HCT116 (cell line): ENCODE results near the gene GTF2F1. TPM values are rescaled to one million over a fixed set of nuclear protein-coding genes. Genes with fewer than 3 reads are reported as not detected.

Experiments
- ATAC-seq: fragments of 200-7000 bp; cut with Tn5 transposase; 2 replicates; pipeline ENCODE4 v1.9.1; 2020; ENCODE audit warnings: mild to moderate bottlenecking, moderate library complexity
- BruUV-seq: library from RNA; stranded (reverse); fragments of 400-500 nt; replicated peaks from 2 replicates; lab custom pipeline; 2021; lab: Mats Ljungman, UMichigan
- CTCF ChIA-PET: fragments of 300-600 bp; sonication (Branson Sonifier 250); formaldehyde crosslinking; loops from one replicate; lab custom pipeline; 2021; ENCODE audit warnings: antibody characterized with exemption; lab: Charles Lee
- POLR2A ChIA-PET: fragments of 300-600, 350-600 bp; sonication (Branson Sonifier 250); formaldehyde crosslinking; loops from one replicate; lab custom pipeline; 2021; ENCODE audit warnings: antibody characterized with exemption; lab: Charles Lee
- RAD21 ChIA-PET, 2 experiments: fragments of 300-600 bp; sonication (Branson Sonifier 250); formaldehyde crosslinking; loops; one replicate each; lab custom pipeline; 2023; ENCODE audit warnings: low total read pairs in 2 of 2; ENCODE audit not compliant: uncharacterized antibody in 2 of 2, unreplicated experiment in 2 of 2, low non-redundant PET in 1 of 2; lab: Charles Lee
- DNase-seq: peaks from one replicate; pipeline ENCODE4 v3.0.0-alpha.2; 2010; ENCODE audit warnings: low read depth, low spot score
- H2AFZ ChIP-seq: fragments of 200-600 bp; shearing (Covaris generic), sonication (generic); 2 replicates; pipeline ENCODE4 v1.6.1; 2017; ENCODE audit warnings: low read depth, mixed run types, mixed read lengths, antibody characterized with exemption, low read length; ENCODE audit not compliant: poor library complexity, severe bottlenecking
- H3K27ac ChIP-seq: 2 replicates; pipeline ENCODE4 v1.5.1; 2012; ENCODE audit warnings: low read depth, low read length
- H3K27me3 ChIP-seq: fragments of 200-600 bp; sonication (generic); 2 replicates; pipeline ENCODE4 v1.6.1; 2016; ENCODE audit warnings: mixed run types, low read length, mixed read lengths; ENCODE audit not compliant: insufficient read depth
- H3K36me3 ChIP-seq, 2 experiments: fragments of 200-500 bp in 1 of 2; fragments of 200-600 bp in 1 of 2; sonication (Bioruptor generic) in 1 of 2; sonication (generic) in 1 of 2; 2 replicates each; pipeline versions ENCODE4 v1.5.1 to v1.6.1; 2014 to 2016; ENCODE audit warnings: low read length in 2 of 2, inconsistent platforms in 1 of 2, mixed read lengths in 1 of 2, mixed run types in 1 of 2; ENCODE audit not compliant: insufficient read depth in 2 of 2, control insufficient read depth in 1 of 2
- H3K4me1 ChIP-seq, 2 experiments: fragments of 200-600 bp in 1 of 2; sonication (generic) in 1 of 2; 2 replicates each; pipeline versions ENCODE4 v1.5.1 to v1.6.1; 2012 to 2017; ENCODE audit warnings: low read length in 2 of 2, inconsistent platforms in 1 of 2, mild to moderate bottlenecking in 1 of 2, mixed read lengths in 1 of 2, mixed run types in 1 of 2, moderate library complexity in 1 of 2; ENCODE audit not compliant: insufficient read depth in 2 of 2, control insufficient read depth in 1 of 2
- H3K4me2 ChIP-seq: fragments of 200-600 bp; sonication (generic); 2 replicates; pipeline ENCODE4 v1.6.1; 2017; ENCODE audit warnings: mixed run types, low read length, mixed read lengths
- H3K4me3 ChIP-seq, 2 experiments: fragments of 200-600 bp in 1 of 2; sonication (generic) in 1 of 2; replicated peaks in 1 of 2; 2 replicates each; pipeline ENCODE4 v1.5.1; 2011 to 2016; ENCODE audit warnings: low read length in 2 of 2, control low read depth in 1 of 2, low read depth in 1 of 2, mild to moderate bottlenecking in 1 of 2, mixed read lengths in 1 of 2, mixed run types in 1 of 2
- H3K79me2 ChIP-seq: fragments of 200-600 bp; sonication (generic); 2 replicates; pipeline ENCODE4 v1.6.1; 2017; ENCODE audit warnings: mild to moderate bottlenecking, mixed run types, low read length, moderate library complexity, mixed read lengths; ENCODE audit not compliant: insufficient read depth
- H3K9ac ChIP-seq: fragments of 200-600 bp; sonication (generic); 2 replicates; pipeline ENCODE4 v1.6.1; 2016; ENCODE audit warnings: low read length, mixed read lengths
- H3K9me2 ChIP-seq: fragments of 200-600 bp; sonication (generic), shearing (Covaris generic); 2 replicates; pipeline ENCODE4 v1.6.1; 2017; ENCODE audit warnings: mixed run types, mild to moderate bottlenecking, moderate library complexity; ENCODE audit not compliant: insufficient read depth
- H3K9me3 ChIP-seq, 2 experiments: fragments of 200-500 bp in 1 of 2; fragments of 200-600 bp in 1 of 2; sonication (Bioruptor generic) in 1 of 2; sonication (generic) in 1 of 2; 2 replicates each; pipeline ENCODE4 v1.6.1; 2014 to 2017; ENCODE audit warnings: low read length in 2 of 2, mixed read lengths in 2 of 2, inconsistent platforms in 1 of 2, low read depth in 1 of 2, mild to moderate bottlenecking in 1 of 2, mixed run types in 1 of 2, moderate library complexity in 1 of 2; ENCODE audit not compliant: control insufficient read depth in 1 of 2, insufficient read depth in 1 of 2
- H4K20me1 ChIP-seq: fragments of 200-600 bp; sonication (generic), shearing (Covaris generic); 2 replicates; pipeline ENCODE4 v1.6.1; 2017; ENCODE audit warnings: mixed run types, mild to moderate bottlenecking, moderate library complexity; ENCODE audit not compliant: insufficient read depth
- CEBPB ChIP-seq: IDR thresholded peaks from 2 replicates; pipeline ENCODE4 v1.6.1; 2012; ENCODE audit warnings: low read depth
- CTCF ChIP-seq, 3 experiments: fragments of 200-600 bp in 1 of 3; sonication (generic) in 1 of 3; IDR thresholded peaks in 2 of 3; conservative IDR thresholded peaks in 1 of 3; 2 replicates each; pipeline ENCODE4 v1.5.1; 2012 to 2017; ENCODE audit warnings: low read depth in 2 of 3, low read length in 2 of 3, antibody characterized with exemption in 1 of 3, borderline replicate concordance in 1 of 3, control low read depth in 1 of 3, mild to moderate bottlenecking in 1 of 3, mixed read lengths in 1 of 3, mixed run types in 1 of 3, moderate library complexity in 1 of 3; ENCODE audit not compliant: insufficient read depth in 1 of 3
- ELF1 ChIP-seq: IDR thresholded peaks from 2 replicates; pipeline ENCODE4 v1.6.1; 2012; ENCODE audit warnings: low read depth, borderline replicate concordance
- EZH2 ChIP-seq: fragments of 200-600 bp; sonication (generic); IDR thresholded peaks from 2 replicates; pipeline ENCODE4 v1.6.1; 2017; ENCODE audit warnings: antibody characterized with exemption, mixed run types
- EZH2phosphoT487 ChIP-seq: fragments of 200-600 bp; IDR thresholded peaks from 2 replicates; pipeline ENCODE4 v1.6.1; 2018; ENCODE audit warnings: antibody characterized with exemption, borderline replicate concordance
- FOSL1 ChIP-seq: IDR thresholded peaks from 2 replicates; pipeline ENCODE4 v1.6.1; 2012; ENCODE audit warnings: low read depth
- JUND ChIP-seq: IDR thresholded peaks from 2 replicates; pipeline ENCODE4 v1.6.1; 2012
- POLR2A ChIP-seq: IDR thresholded peaks from 2 replicates; pipeline ENCODE4 v1.7.0; 2011; ENCODE audit warnings: borderline replicate concordance; ENCODE audit not compliant: insufficient read depth, insufficient read length; ENCODE audit errors: extremely low read depth
- POLR2AphosphoS5 ChIP-seq: IDR thresholded peaks from 2 replicates; pipeline ENCODE4 v1.6.1; 2011; ENCODE audit warnings: mild to moderate bottlenecking, low read depth, low read length, moderate library complexity
- SP1 ChIP-seq: IDR thresholded peaks from 2 replicates; pipeline ENCODE4 v1.6.1; 2012; ENCODE audit warnings: low read depth
- SRF ChIP-seq: IDR thresholded peaks from 2 replicates; pipeline ENCODE4 v1.6.1; 2012; ENCODE audit warnings: low read depth
- ZFX ChIP-seq: fragments of 450-650 bp; IDR thresholded peaks from 2 replicates; pipeline ENCODE4 v1.6.1; 2017
- ZNF274 ChIP-seq: fragments of 200-500 bp; sonication (Bioruptor generic); IDR thresholded peaks from 2 replicates; pipeline ENCODE4 v1.6.1; 2014; ENCODE audit warnings: mild to moderate bottlenecking, low read depth, low read length, inconsistent platforms
- intact Hi-C: fragments of 100-400 bp; cut with micrococcal nuclease; formaldehyde crosslinking; loops from 2 replicates; pipeline ENCODE4 v1.10.0; 2022
- total RNA-seq: library from RNA; stranded (reverse); gene quantifications from one replicate; pipeline ENCODE4 v1.2.1, GENCODE V29; 2021; ENCODE audit not compliant: unreplicated experiment

Gene GTF2F1
- total RNA-seq, 1 experiment from 2014 or later, result 82.0 TPM

- TF ChIP-seq POLR2AphosphoS5, result peak; percentile 81
- TF ChIP-seq ZFX, result peak; percentile 85
- TF ChIP-seq ELF1, result no peak
- TF ChIP-seq FOSL1, result no peak
- no peak for TF ChIP-seq EZH2
- no peak for TF ChIP-seq CEBPB
Observed at GRCh38 chr19:6424195-6424938, 31.4 kb upstream of the GTF2F1 start, which contains the start of gene KHSRP (continued).

- Histone ChIP-seq H3K4me2 (peak overlapping the region; percentile 98), H2AFZ (no peak overlapping the region), H3K27me3 (no peaks in the 10 kb centered on the region), H3K9me2 (no peaks in the 10 kb centered on the region), H3K79me2 (peaks cover 55% of the 10 kb centered on the region), H3K36me3 (peaks cover 32 to 41% of the 10 kb centered on the region in 2 experiments; a peak in 3 of 4 replicates), H4K20me1 (peaks cover 39% of the 10 kb centered on the region; the same call in 1 of the 2 replicates), H3K9me3 (no peaks in the 10 kb centered on the region), H3K27ac (peak overlapping the region; percentile 85), H3K4me3 (peak overlapping the region; percentile 98 to 99), H3K9ac (peak overlapping the region; percentile 96), H3K4me1 (peaks cover 6 to 23% of the 10 kb centered on the region in 2 experiments; a peak in 3 of 4 replicates)
- intact Hi-C loops, result no loop called here
- 0 out of 2 replicates have a peak, but pooled peaks have one; percentile 9 for ATAC-seq
- ChIA-PET CTCF (no interaction called here), POLR2A (no interaction called here), RAD21 (no interaction called here)
- BruUV-seq, result TSS peak; percentile 47
- TF ChIP-seq SRF, result no peak
- no peak for TF ChIP-seq POLR2A
- TF ChIP-seq EZH2, result no peak
- TF ChIP-seq ZNF274, result no peak
- TF ChIP-seq EZH2phosphoT487, result no peak
- no peak for TF ChIP-seq SP1
- no peak for TF ChIP-seq JUND
- no peak for TF ChIP-seq FOSL1
- TF ChIP-seq CTCF (IDR thresholded peaks at IDR 0.05 in 2 of 3, conservative IDR thresholded peaks at IDR 0.05 in 1 of 3; ENCODE audit: borderline replicate concordance in 1 of 3, insufficient read depth in 1 of 3, low read depth in 2 of 3, low read length in 2 of 3), result no peak
- no peak for DNase-seq
Observed at GRCh38 chr19:6423499-6424194, 30.7 kb upstream of the GTF2F1 start.
